ENCODE data around the gene CEACAM21.

CEACAM21 gene

GRCh38 chr19:41542622-41543021, 33.3 kb upstream of the CEACAM21 start:
- DNase-seq (ENCODE audit: insufficient read length, low spot score) (no peak), FAIRE-seq (no peak)
- TF ChIP-seq POLR2A (IDR thresholded peaks at IDR 0.05; ENCODE audit: low read depth, low read length): no peak

DNA sequence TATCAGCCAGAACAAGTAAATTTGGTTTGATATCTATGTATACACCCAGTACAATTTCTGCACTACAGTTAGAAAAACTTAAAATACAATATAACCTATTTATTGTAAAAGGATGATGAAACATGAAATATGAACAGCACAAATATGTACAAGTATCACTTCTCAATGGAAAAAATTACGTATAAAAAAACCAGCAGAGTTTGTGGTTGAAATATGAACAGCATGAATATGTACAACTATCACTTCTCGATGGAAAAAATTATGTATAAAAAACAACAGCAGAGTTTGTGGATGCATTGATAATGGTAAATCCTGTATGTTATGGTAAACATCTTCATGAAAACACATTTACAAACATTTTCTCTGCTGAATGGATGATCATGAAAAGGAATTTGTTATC, 32.4 kb upstream of the CEACAM21 start:
- no peak for DNase-seq (ENCODE audit: insufficient read length, low spot score)
- no peak for TF ChIP-seq POLR2A (IDR thresholded peaks at IDR 0.05; ENCODE audit: low read depth, low read length)
- FAIRE-seq: no peak

- no peak for FAIRE-seq
- no peak for TF ChIP-seq POLR2A (IDR thresholded peaks at IDR 0.05; ENCODE audit: low read depth, low read length)
- no peak for DNase-seq (ENCODE audit: insufficient read length, low spot score)
These were observed 30.4 kb upstream of the CEACAM21 start for GRCh38 chr19:41545547-41545946.

DNA sequence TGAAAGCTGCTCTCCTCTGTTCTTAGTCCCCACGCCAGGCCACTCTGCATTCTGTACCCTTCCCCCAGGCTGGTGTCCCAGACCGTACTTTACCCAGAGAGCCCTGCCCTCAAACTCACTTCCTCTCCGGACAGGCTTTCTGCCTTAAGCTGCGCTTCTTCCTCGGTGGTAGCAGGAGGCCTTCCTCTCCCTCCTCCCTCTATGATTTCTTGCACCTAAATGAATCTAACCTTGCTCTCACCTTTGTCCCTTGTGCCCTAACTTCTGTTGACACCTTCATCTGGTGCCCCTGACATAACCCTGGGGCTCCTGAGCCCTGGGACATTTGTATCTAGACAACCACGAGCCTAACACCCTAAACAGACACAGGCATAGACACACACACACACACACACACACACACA, 29.6 kb upstream of the CEACAM21 start:
- DNase-seq (ENCODE audit: insufficient read length, low spot score) (no peak), FAIRE-seq (no peak)
- no peak for TF ChIP-seq POLR2A (IDR thresholded peaks at IDR 0.05; ENCODE audit: low read depth, low read length)

GRCh38 chr19:41546961-41547360, 29.0 kb upstream of the CEACAM21 start:
- no peak for TF ChIP-seq POLR2A (IDR thresholded peaks at IDR 0.05; ENCODE audit: low read depth, low read length)
- DNase-seq (ENCODE audit: insufficient read length, low spot score) (no peak), FAIRE-seq (no peak)

GRCh38 chr19:41547569-41547968, 28.4 kb upstream of the CEACAM21 start:
- DNase-seq (ENCODE audit: insufficient read length, low spot score) (no peak), FAIRE-seq (no peak)
- TF ChIP-seq POLR2A (IDR thresholded peaks at IDR 0.05; ENCODE audit: low read depth, low read length): no peak

DNA sequence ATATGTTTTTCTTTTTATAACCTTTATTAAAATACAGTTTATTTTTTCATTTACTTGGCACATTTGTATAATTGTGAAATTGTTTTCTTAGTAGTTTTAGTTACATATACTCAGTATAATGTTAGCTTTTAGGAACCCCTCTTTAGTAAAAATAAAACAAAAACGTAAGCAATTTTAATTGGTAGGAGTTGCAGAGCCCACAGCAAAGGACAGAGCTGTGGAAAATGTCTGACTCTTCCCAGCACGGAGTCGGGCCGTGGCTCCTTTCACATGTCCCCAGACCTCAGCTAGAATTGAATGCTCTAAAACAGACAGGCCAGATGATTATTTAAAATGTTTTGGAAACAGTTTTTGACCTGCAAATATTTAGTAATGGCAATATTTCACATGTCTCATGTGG, 27.9 kb upstream of the CEACAM21 start:
- no peak for TF ChIP-seq POLR2A (IDR thresholded peaks at IDR 0.05; ENCODE audit: low read depth, low read length)
- DNase-seq (ENCODE audit: insufficient read length, low spot score) (no peak), FAIRE-seq (no peak)

DNA sequence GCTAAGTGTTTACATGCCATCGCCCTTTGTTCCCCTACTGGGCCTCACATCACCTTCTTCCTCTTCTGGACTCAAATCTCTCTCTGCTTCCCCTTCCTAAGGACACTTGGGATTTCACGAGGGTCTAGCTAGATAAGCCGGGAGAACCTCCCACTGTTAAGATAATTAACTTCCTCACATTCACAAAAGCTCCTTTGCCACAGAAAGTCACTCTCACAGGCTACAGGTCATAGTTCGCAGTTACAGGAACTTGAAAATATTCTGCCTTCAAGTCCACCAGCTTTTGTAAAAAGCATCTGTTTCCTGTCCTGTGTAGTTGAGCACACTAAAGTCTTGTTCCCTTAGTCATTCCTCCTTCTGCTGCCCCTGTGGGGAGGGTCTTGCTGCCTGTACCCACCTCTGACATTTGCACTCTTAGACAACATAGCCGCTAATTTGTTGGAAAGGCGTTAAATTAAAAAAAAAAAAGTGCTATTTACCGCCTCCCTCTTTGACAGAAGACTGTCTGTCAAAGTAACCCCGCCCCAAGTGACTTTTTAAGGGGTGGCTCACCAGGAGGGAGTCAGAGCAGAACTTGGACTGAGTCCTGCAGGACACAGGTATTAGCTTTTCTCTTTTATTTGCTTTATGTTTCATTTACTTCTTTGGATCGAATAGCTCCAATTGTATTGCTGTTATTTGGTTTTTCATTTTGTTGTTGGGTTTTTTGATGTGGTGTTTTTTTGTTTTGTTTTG, 26.8 kb upstream of the CEACAM21 start:
- TF ChIP-seq POLR2A (IDR thresholded peaks at IDR 0.05; ENCODE audit: low read depth, low read length): no peak
- DNase-seq (ENCODE audit: insufficient read length, low spot score): no peak
- FAIRE-seq: no peak

DNA sequence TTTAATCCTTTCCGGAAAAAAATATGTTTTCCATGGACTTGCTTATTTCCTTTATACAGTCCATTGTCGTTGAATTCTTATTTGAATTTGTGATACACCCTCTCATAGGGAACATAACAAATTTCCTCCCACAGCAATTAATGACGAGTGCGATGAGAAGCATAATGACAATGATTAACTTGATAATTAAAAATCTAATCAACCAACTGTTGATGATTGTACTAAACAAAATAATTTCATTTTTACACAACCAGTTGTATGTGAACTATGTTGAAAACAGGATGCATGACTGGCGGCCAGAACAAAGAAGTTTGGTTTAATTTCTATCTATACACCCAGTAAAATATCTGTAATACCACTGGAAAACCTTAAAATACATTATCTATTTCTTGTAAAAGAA, 26.1 kb upstream of the CEACAM21 start:
- no peak for TF ChIP-seq POLR2A (IDR thresholded peaks at IDR 0.05; ENCODE audit: low read depth, low read length)
- no peak for FAIRE-seq

GRCh38 chr19:41551212-41551610, 24.8 kb upstream of the CEACAM21 start:
- no peak for TF ChIP-seq POLR2A (IDR thresholded peaks at IDR 0.05; ENCODE audit: low read depth, low read length)
- DNase-seq (ENCODE audit: insufficient read length, low spot score) (no peak), FAIRE-seq (no peak)

More for the DNA sequence above, 26.1 kb upstream of the CEACAM21 start:
- no peak for DNase-seq (ENCODE audit: insufficient read length, low spot score)

GRCh38 chr19:41551711-41552110, 24.3 kb upstream of the CEACAM21 start:
- FAIRE-seq (no peak), DNase-seq (ENCODE audit: insufficient read length, low spot score) (no peak)
- TF ChIP-seq POLR2A (IDR thresholded peaks at IDR 0.05; ENCODE audit: low read depth, low read length): no peak

DNA sequence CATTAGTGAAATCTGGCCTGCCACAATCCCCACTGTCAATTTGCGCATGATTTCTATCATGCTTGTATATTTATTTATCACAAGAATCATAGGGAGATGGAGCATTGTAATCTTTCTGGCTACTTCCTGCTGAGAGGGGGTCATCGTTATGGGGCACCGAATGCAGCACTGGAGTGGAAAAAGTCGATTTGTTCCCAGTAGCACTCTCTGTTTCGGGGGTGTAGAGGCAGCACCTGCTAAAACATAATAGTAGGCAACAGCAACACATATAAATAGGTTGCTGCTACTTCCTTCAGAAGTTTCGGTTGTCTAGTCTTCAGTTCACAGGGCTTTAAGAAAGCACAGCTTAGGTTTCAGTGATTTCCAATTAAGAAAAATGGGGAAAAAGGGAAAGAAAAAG, 23.4 kb upstream of the CEACAM21 start:
- FAIRE-seq (no peak), DNase-seq (ENCODE audit: insufficient read length, low spot score) (no peak)
- TF ChIP-seq POLR2A (IDR thresholded peaks at IDR 0.05; ENCODE audit: low read depth, low read length): no peak

DNA sequence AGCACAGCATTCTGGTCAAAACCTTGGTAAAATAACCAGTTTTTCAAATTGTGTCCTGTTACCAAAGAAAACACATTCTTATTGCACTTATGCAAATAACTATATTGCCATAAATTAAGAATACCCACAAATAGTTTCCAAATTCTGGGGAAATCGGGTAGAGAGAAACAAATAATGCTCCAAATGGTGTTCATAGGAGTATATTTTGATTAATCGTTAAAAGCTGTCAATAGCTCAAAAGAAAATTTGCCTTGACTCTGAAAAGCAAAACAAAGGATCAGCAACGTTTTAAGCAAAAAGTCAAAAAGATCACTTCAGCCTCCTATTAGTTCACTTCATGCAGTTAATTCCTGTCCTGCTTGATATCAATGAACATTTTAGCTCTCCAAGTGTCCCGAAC, 22.2 kb upstream of the CEACAM21 start:
- no peak for TF ChIP-seq POLR2A (IDR thresholded peaks at IDR 0.05; ENCODE audit: low read depth, low read length)
- FAIRE-seq (no peak), DNase-seq (ENCODE audit: insufficient read length, low spot score) (no peak)

DNA sequence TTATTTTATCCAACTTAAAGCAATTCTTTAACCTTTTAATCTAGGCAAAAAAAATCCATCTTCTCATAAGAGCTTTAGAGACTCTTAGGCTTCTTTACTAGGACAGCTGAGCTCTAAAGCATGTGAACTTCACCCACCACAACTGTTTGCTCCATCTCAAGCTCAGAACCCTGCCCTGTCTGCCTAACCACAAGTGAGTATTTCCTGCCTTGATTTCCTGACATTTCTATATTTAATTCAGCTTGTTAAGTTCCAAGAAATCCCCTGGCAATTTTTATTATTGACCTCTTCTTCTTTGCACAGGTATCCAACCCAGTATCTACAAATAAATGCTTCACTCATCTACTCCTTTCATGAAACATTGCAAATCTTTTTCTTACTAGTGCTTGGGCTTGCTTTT, 21.1 kb upstream of the CEACAM21 start:
- no peak for DNase-seq (ENCODE audit: insufficient read length, low spot score)
- FAIRE-seq: no peak

DNA sequence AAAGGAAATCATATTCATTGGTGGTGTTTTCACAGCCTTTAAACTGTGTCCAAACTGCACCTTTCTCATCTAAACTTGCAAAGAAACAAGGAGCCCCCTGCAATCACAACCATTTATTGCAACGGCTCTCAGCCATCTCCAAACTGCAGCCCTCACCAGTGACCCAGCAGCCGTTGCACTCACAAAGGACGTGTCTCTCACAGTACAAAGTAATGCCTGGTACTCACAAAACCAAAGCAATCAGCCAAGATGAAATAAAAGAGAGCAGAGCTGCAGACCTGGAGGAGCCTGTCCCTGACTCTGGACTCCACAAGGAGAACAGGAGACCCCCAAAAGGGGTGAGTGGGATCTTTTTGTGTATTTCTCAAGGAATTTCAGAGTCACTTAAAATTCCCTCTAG, 20.2 kb upstream of the CEACAM21 start:
- no peak for FAIRE-seq
- DNase-seq (ENCODE audit: insufficient read length, low spot score): no peak

More for the DNA sequence above, 21.1 kb upstream of the CEACAM21 start:
- TF ChIP-seq POLR2A (IDR thresholded peaks at IDR 0.05; ENCODE audit: low read depth, low read length): no peak

More for the DNA sequence above, 20.2 kb upstream of the CEACAM21 start:
- no peak for TF ChIP-seq POLR2A (IDR thresholded peaks at IDR 0.05; ENCODE audit: low read depth, low read length)
